ENCODE results near the gene FRG1.
"Not testable (repeated sequence)": the region's sequence is repeated elsewhere in the genome, so short reads cannot be mapped to it uniquely, and the experiment has no call there.

The FRG1 gene

DNA sequence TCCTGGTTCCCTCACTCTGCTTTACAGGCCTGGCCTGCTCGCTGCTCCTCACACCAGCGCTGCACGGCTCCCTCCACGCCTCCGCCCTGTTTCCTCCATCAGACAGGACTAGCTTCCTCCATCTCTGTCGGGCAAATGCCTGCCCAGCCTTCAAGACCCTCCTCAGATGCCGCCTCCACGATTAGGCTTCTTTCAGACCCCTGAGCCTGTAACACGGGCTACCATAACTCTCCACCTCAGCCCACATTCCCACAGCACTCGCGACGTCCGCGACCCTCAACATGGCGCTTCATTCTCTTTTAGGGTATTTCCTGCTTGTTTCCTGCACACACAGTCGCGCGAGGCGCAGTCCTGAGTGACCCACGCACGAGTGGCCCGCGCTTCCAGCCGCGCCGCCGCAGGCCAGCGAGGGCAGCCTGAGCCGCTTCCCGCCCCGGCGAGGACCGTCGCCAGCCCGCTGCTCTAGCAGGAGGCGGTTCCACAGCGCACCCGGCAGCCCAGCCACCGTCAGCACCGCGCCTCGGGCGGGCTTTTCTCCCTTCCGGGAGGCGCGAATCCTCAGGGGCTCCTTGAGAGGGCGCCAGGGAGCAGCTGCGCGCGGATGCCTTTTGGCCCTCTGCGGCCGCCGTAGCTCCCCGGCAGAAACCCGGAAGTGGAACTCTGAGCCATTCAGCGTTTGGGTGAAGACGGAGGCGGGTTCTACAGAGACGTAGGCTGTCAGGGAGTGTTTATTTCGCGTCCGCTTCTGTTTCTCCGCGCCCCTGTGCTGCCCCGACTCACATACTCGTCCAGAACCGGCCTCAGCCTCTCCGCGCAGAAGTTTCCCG lies at the start of gene FRG1:
FRG1 (plus strand) TSS at position 695 of the 827 bp plus-strand sequence. CDS start 138 bp downstream, outside the sequence.
- DNase-seq (ENCODE audit: low spot score): peak; percentile 92

DNA sequence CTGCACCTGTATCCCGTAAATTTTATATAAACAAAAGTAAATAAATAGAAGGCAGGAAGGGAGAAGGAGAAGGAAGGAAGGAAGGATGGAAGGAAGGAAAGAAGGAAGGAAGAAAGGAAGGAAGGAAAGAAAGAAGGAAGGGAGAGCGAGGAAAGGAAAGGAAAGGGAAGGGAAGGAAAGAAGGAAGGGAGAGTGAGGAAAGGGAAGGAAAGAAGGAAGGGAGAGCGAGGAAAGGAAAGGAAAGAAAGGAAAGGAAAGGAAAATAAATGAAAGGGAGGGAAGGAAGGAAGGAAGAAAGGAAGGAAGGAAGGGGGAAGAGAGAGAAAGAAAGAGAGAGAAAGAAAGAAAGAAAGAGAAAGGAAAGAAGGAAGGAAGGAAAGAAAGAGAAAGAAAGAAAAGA lies 43.0 kb upstream of the FRG1 start:
- no peak for DNase-seq (ENCODE audit: low spot score)

DNA sequence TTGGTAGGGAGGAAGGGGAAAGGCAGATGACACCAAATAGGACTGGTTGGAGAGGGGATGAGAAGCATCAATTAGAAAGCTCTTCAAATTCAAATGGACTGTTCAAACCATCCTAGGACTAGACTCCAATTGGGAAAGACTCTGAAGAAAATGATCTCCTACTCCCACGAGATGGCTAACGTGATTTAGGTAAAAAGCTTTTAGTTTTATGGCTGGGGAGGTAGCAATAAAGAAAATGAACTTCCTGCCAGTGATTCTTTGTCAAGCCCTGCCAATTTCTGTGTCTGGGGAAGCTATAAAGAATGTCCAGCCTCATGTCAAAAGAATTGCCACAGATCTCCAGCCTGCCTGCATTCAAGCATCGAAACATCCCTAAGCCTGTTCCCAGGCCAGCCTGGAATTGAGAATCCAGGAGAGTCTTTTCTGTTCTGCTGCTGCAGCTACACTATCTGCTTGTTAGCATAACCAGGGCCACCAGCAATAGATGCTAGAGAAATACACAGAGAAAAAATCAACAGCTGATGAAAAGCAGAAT lies 41.1 kb upstream of the FRG1 start:
- DNase-seq (ENCODE audit: low spot score): not testable (repeated sequence)

DNA sequence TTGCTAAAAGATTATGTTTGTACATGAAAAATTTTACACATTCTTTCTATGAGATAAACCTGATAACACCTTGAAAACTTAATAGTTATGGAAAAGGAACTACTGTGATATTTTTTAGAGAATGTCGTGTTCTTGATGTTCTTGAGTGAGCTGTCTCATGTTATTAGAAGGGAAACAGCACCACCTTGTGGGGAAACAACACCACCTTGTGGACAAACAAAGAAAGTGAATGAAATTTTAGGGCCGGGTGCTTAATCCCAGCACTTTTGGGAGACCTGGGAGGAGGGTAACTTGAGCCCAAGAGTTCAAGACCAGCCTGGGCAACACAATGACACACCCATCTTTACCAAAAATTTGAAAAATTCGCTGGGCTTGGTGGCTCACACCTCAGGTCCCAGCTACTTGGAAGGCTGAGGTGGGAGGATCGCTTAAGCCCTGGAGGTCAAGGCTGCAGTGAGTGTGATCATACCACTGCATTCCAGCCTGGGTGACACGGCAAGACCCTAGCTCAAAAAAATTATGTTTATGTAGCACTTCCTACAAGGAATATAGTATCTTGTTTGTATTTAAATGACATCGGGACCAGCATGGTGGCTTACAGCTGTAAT lies 36.1 kb upstream of the FRG1 start:
- DNase-seq (ENCODE audit: low spot score): peak; percentile 77

DNA sequence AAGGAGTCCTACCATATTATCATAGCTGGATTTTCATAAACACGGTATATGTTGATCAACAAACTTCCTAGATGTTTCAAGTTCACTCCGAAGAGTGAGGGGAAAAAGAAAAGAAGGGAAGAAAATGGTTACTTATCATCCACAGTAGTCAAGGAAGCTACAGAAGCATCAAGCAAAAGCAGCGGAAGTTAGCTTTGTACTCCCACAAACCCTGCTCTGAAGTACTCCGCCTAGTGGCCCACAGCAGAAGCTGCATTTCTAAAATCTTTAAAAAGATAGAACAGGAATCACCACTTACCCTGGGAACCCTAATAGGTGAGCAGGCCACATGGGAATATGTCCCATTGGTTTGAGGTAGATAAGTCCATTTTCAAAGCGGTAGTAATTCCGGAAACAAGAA lies 28.5 kb upstream of the FRG1 start:
- peak; percentile 15 for DNase-seq (ENCODE audit: low spot score)

DNA sequence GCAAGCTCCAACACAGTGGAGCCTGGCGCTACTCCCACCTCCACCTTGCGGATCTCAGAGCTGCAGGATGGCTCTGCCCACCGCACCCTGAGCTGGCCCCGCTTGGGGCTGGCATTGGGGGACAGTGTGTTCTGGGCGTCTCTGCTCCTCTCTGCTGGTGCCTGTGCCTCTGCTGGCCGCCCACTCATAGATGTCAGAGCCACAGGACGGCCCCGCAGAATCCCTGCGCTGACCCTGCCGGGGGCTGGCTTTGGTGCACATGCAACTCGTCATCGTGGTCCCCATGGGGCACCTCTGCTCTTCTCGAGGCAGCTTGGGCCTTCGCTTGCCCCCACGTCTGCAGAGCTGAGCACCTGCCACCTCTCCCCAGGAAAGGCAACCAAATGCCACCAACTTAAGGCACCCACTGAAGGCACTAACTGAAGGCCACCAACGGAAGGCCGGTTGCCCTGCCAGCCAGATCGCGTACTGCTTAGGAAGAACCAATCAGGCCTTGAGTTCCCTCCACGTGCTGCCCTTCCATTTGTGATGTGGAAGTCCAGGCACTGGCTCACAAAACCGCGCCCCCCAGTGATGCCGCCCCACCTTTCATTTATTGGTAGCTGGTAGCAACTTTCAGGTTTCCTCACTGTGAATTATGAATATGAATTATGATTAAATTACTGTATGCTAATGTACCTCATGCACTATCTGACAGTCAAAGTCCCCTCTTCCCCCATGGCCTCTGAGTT lies 23.3 kb upstream of the FRG1 start:
- DNase-seq (ENCODE audit: low spot score): no peak

DNA sequence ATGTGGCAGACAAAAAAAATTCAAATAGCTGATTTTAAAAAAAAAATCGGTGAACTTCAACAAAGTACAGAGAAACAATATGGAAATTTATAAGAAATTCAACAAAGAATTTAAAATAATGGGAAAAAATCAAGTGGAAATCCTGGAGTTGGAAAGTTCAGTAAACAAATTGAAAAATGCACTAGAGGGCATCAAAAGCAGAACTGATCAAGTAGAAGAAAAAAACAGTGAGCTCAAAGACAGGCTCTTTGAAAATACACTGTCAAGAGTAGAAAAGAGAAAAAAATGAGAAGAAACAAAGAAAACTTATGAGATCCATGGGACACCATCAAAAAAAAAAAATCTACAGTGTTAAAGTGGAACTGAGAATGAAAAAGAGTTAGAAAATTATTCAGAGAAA lies 19.6 kb upstream of the FRG1 start:
- DNase-seq (ENCODE audit: low spot score): no peak

DNA sequence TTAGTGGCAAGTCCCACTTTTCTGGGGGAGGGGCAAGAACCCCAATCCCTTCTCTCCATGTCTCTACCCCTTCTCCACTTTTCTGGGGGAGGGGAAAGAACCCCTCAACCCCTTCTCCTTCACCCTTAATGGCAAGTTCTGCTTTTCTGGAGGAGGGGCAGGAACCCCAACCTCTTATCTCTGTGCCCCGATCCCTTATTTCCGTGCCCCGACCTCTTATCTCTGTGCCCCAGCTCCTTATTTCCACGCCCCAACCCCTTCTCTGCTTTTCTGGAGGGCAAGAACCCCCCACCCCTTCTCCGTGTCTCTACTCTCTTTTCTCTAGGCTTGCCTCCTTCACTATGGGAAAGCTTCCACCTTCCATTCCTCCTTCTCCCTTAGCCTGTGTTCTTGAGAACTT lies 13.9 kb upstream of the FRG1 start:
- not testable (repeated sequence) for DNase-seq (ENCODE audit: low spot score)

DNA sequence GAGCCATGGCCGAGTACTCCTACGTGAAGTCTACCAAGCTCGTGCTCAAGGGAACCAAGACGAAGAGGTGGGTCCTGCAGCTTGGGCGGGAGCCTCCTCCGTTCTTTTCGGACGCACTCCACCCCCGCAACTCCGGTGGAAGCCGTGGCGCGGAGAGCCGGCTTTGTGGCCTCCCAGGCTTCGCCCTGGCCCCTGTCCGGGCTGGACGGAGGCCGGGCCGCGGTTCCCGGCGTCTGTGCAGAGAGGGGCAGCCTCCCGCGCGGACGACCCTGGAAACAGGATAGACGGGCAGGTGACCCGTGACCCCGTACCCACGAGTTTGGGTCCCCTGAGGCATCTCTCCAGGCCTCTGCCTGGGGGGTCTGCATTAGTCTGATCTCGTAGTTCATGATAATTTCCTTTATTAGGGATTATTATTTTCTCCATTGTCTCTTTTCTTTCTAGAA lies 356 bp downstream of the FRG1 start:
- no peak for DNase-seq (ENCODE audit: low spot score)

DNA sequence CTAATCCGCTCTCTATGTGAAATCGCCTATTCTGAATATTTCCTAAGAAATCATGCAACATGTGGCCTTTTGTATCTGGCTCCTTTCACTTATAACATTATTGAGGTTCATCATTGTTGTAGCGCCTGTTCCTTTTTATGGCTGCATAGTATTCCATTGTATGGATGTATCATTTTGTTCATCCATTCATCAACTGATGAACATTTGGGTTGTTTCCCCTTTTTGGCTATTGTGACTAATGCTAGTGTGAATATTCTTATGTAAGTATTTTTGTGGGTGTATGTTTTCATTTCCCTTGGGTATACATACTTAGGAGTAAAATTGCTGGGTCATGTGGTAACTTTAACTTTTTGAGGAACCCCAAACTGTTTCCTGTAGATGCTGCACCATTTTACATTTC lies 1.7 kb downstream of the FRG1 start:
- not testable (repeated sequence) for DNase-seq (ENCODE audit: low spot score)

DNA sequence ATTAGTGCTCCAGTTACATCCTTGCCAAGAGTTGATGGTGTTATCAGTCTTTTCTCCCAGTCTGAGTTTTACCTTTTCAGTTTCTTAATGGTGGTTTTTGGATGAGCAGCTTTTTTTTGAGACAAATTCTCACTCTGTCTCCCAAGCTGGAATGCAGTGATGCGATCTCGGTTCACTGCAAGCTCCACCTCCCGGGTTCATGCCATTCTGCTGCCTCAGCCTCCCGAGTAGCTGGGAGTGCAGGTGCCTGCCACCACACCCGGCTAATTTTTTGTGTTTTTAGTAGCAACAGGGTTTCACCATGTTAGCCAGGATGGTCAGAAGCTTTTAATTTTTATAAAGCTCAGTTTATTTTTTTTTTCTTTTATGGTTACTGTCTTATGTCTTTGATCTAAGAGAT lies 3.4 kb downstream of the FRG1 start:
- not testable (repeated sequence) for DNase-seq (ENCODE audit: low spot score)

DNA sequence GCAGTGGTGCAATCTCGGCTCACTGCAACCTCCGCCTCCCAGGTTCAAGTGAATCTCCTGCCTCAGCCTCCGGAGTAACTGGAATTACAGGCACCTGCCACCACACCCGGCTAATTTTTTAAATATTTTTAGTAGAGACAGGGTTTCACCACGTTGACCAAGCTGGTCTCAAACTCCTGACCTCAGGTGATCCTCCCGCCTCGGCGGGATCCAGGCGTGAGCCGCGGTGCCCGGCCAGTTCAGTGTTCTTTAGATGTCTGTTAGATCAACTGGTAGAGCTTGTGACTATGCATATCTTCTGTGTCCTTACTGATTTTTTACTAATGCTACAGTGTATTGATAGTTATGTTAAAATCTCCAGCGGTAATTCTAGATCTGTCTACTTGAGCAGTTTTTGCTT lies 6.2 kb downstream of the FRG1 start:
- DNase-seq (ENCODE audit: low spot score): not testable (repeated sequence)

DNA sequence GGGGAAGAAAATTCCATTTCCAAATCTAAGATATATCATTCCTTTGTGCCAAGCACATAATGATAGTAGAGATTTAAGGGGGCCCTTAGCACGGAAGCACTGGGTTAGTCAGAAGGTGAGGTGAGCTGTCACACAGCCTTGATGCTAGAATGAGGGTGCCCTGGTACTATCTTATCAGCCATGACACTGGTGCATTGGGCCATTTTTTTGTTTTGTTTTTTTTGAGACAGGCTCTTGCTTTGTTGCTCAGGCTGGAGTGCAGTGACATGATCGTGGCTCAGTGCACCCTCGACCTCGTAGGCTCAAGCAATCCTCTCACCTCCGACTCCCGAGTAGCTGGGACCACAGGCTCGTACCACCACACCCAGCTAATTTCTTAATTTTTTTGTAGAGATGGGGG lies 7.8 kb downstream of the FRG1 start:
- not testable (repeated sequence) for DNase-seq (ENCODE audit: low spot score)

DNA sequence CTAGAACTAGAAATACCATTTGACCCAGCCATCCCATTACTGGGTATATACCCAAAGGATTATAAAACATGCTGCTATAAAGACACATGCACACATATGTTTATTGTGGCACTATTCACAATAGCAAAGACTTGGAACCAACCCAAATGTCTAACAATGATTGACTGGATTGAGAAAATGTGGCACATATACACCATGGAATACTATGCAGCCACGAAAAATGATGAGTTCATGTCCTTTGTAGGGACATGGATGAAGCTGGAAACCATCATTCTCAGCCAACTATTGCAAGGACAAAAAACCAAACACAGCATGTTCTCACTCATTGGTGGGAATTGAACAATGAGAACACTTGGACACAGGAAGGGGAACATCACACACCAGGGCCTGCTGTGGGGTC lies 28.6 kb downstream of the FRG1 start:
- DNase-seq (ENCODE audit: low spot score): not testable (repeated sequence)

DNA sequence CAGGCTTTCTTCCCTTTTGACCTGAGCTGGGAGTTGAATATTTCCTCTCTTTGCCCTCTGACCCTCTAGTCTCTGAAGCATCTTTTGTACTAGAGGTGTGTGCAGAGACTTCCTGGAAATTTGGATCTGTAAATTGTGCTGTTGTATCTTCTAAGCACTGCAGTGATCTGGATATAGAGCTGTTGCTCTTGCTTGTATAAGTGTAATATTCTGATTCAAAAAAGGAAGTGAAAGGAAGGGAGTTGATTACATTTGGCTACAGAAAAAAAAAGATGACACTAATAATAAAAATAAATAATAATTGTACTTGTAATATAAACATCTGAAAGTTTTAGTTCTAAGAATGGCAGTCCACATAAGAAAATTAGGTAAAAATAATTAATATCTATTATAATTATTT lies 33.0 kb downstream of the FRG1 start:
- DNase-seq (ENCODE audit: low spot score): no peak

DNA sequence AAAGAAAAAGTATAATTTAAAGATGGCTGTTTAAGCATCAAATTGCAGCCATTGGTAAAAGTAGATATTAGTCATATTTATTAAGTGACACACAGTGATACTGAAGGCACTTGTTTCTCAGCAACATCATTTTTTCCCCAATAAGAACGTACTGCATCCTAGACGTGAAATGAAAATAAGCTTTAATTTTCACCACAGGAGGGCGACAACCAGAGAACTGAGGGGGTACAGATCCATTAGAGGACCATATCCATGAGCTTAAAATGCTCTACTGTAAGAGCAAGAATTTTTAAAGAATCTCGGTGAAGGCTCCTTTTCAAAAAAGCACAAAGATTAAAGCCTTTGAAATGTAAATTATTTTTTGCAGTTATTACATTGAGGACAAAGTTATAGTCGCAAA lies 33.4 kb downstream of the FRG1 start:
- DNase-seq (ENCODE audit: low spot score): peak; percentile 59

DNA sequence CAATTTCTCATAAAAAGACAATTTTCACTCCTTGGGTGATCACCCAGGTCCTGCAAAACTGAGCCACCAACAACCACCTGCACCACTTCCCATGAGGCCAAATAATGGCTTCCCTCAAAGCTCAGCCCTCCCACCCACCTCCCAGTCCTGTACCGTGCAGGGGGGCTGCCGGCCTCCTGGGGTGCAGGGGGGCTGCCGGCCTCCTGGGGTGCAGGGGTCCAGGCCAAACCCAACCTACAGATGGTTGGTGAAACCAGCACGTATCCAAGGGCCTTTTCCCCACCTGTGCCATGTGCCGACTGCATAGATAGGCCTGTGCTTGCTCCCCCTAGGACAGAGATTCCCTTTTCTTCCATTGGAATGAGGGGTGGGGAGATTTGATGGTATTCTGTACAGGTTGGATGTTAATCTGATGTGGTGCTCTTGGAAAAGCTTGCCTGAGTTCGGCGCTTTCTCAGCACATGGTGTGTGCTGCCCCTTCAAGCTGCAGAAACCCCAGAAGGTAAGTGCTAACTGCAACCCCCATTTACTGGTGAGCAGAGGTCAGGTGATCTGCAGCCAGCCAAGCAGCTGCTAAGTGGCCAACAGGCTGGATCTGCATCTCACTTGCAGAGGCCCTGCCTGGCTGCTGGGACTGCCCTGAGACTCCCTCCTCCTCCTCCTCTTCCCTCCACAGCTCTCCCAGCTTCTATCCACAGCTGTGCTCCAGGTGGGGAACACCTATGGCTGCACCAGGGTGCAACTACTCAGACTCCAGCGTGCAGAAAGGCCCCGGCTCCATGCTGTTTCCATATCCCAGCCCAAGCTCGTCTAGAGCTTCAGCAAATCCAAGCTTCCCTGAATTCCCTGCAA lies 38.8 kb downstream of the FRG1 start:
- DNase-seq (ENCODE audit: low spot score): no peak

DNA sequence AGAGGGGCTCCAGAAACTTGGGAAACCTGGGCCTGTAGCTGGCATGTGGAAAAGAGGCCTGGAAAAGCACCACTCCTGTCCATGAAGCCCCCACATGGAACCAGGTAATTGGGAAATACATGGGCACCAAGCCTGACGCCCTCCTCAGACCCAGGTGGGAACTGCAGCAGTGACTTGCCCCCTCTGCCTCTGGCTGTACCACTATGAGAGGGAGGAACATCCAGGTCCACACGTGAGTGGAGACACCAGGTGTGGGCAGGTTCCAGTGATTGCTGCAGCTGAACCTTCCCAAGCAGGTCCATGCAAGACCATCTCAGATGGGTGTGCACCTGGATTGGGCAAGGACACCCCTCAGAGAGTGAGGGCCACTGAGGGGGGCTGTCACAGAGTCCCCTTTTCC lies 39.6 kb downstream of the FRG1 start:
- DNase-seq (ENCODE audit: low spot score): not testable (repeated sequence)

DNA sequence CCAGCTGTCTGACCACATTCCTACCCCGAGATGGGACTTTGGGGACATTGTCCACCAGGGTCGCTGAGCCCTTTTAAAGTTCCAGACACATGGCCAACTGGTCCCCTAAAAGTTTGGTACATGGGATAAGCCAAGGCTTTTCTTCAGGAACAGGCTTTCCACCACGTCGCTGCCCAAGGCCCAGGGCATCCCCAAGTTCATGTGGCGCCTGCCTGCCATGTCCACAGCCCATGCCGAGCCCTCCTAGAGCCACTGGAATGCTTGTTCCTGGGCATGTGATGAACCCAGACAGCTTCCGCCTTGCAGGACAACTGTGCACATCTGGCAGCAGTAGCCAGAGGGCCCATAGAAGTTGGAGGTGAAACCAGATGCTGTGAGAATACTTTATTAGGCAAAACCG lies 41.3 kb downstream of the FRG1 start:
- no peak for DNase-seq (ENCODE audit: low spot score)

DNA sequence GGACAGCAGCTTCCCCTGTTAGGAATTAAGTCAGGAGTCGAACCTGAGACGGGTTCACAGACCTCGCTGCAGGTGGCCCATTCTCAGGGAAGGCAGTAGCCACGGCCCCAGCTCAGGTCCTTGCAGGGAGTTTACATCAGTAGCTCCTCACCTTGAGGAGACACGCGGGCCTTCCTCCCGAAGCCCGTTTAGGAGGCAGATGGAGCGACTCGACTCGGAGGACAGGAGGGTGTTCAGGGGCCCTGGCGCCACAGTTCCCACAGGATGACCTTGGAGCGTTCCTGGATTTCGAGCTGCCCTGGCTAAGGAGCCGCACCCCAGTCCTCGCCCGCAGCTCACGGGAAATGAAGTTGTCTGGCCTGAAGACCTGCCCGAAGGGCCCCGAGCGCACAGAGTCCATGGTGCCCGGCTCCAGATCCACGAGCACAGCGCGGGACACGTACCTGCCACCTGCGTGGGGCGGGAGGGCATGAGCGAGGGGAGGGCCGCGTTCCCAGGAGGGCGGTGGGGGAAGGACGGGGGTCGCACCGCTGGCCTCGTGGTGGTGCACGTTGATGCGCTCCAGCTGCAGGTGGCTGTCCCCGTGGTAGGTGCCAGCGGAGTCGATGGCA lies 43.3 kb downstream of the FRG1 start:
- DNase-seq (ENCODE audit: low spot score): not testable (repeated sequence)

DNA sequence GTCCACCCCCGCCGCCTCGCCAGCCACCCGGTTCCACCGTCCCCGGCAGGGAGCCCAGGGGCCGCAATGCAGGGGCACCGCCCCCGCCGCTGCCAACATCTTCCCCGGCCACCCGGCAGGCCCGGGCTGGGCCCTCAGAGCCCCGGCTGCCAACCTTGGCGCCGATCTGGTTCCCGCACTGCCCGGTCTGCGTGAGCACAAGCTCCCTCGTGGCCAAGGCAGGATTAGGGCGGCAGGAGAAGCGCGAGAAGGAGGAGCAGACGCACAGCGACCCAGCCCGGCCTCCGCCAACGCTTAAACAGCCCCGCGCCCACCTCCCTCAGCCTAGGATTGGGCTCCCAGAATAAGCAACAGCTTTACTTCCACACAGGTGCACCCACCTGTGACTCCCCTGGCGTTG lies 44.0 kb downstream of the FRG1 start:
- not testable (repeated sequence) for DNase-seq (ENCODE audit: low spot score)
